Adipose tissue (tissue), 3 donors: ENCODE measurements around the gene RBPJ. TPM values are rescaled to one million over a fixed set of nuclear protein-coding genes. Genes with fewer than 3 reads are reported as not detected.

ENCODE experiments used
- H3K27ac ChIP-seq: one replicate; pipeline ENCODE4 v1.5.1; 2013; ENCODE audit warnings: low read depth, low read length
- WGBS, 3 donors: extraction: QIAGEN DNeasy Blood & Tissue Kit; methylation state at CpG; one replicate each; pipeline ENCODE4 v1.1.7; 2013; 5-methylcytosine and 5-hydroxymethylcytosine counted together
- polyA plus RNA-seq, 3 donors: library from polyadenylated mRNA; stranded (reverse); fragments of 200-250 nt; gene quantifications; one replicate each; pipeline ENCODE4 v1.2.3, GENCODE V29; 2013
- donor health status: healthy with polysubstance abuse.
- donor health status: Bipolar disorder and iron deficiency.
- donor health status: healthy.

RBPJ gene
- 10 to 100 TPM; 12.1 to 72.5 (median 25.9) TPM for polyA plus RNA-seq

DNA sequence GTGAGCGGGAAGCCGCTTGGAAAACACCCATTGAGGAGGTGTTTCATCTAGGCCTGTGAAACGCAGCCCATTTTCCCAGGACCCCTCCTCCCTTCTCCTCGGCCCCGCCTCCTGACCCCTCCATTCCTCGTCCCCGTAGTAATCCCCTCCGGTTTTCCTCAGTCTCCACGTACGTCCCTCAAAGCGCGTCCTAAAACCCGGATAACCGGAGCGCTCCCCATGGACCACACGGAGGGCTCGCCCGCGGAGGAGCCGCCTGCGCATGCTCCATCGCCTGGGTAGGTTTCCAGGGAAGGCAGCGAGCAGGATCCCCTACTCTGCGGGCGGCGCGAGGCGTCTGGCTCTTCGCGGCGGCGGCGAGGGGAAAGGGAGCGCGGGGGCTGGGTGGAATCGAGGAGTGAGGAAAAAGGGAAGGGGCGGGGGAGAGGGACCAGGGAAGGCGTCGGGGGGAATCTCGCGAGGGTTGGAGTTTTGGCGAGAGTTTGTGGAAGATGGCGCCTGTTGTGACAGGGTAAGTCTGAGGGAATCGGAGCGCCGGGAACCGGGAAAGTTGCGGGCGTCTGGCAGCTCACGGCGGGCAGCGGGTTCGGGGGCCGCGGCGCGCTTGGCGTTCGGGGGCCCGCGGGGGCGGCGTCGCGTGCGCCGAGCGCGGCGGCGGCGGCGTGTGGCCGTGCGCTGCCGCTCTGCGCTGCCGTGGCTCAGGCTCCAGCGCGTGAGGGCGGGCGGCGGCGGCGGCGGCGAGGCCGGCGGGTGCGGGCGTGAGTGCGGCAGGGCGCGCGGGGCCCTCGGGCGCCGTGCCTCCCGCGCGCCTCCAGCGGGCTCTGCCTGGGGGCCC, at the start of gene RBPJ:
Gene RBPJ, plus strand, starts transcription at position 477 of the 835 bp plus-strand sequence. Its CDS starts 15 bp downstream, at position 492.
- peak within 1 kb of the TSS; percentile 77 for H3K27ac ChIP-seq
- WGBS, 3 donors = 0 to 1% (median 0%) methylated on average over 55 to 102 of the region's 102 CpGs

DNA sequence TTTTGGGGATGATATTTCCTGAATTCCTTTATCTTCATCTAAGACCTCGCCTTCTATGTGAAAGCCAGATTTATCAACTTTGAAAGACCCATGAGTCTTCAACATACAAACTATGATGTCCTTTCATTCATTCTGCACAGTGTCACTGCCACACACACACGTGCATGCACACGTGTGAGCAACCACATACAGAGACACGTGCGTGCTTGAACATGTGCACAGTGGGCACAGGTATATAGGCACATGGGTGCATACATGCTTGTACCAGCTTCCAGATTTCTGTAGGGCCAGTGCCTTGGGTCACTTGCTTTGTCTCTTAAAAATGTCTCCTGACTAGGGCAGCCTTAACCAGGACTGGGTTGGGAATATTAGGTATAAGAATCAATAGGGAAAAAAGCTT, 49.1 kb upstream of the RBPJ start:
- 93 to 95% (median 93%) methylated on average over 5 of the region's 5 CpGs for WGBS, 3 donors

DNA sequence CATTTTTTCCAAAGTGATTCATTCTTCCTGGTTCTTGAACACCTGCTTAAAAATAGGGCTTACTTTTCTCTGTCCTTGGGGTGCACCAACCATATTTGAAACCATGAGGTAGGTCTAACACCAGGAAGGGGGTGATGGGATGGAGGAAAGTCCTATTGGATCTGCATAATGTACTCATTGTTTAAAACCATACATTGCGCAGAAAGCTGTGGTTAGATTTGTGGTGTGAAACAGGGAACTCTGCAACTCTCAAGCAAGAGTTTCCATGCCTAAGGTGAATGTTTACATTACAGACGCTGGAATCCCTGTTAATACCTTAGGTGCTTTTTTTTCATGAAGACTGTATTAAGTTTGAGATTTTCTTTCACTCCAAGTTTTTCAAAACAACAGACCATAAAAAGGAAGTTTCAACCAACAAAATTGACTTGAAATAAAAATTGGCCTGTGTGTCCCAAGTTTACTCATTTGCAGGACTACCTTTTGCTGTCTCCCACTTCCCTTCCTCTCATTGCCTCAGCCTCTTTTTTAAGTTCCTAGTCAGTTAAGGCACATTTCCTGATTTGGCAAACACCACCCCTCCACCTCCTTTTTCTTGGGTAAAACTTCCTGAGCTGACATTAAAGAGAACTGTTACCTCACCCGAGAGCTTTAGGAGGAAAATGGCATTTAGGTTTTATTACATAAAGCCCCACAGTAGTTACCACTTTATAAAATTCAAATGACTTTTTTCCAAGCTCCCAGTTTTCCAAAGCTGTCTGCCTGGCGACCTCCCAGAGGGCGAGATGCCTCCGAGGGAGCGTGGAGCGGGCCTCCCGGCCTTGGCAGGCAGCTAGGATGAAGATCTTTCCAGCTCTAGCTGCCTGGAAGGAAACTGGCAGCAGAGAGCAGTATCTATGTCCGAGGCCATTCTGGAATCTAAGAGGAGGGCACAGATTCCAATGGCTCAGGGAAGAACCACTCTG, 47.9 kb upstream of the RBPJ start:
- WGBS, 3 donors = 33 to 77% (median 42%) methylated on average over 10 of the region's 10 CpGs
- no peak overlapping the region for H3K27ac ChIP-seq

More for the DNA sequence above, 49.1 kb upstream of the RBPJ start:
- H3K27ac ChIP-seq = no peak overlapping the region

DNA sequence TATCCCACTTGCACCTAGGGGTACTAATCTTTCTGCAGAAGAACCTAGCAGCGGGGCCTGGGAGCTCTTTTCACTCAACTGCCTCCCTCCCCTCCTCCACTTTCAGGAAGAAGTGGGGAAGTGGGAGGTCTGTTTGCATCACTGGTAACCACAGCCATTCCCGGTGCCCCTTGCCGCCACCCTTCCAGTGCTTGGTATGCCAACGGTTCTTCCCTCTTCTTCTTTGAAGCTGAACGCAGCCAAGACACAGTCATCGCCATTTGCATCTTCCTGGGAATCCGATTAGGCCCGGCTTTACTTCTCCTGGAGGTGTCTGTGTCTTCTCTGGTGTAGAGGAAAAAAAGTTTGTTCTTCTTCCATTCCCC, 47.2 kb upstream of the RBPJ start:
- WGBS, 3 donors = 48 to 70% (median 60%) methylated on average over 8 of the region's 8 CpGs
- H3K27ac ChIP-seq = no peak overlapping the region

DNA sequence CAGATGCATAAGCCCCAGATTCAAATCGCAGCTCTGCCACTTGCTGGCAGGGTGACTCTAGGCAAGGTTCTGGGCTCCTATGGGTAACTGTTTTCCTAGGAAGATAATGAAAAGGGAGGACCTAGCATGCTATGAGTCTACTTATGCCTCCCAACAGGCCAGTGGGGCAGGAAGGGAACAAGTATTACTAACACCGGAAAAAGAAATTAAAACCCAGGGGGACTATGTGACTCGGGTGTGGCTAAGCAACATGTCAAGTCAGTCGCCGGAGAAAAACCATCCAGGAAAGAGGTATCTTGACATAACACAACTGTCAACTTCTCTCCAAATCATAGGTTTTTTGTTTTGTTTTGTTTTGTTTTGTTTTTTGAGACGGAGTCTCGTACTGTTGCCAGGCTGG, 45.5 kb upstream of the RBPJ start:
- H3K27ac ChIP-seq = no peak overlapping the region
- 57 to 93% (median 76%) methylated on average over 7 of the region's 7 CpGs for WGBS, 3 donors

DNA sequence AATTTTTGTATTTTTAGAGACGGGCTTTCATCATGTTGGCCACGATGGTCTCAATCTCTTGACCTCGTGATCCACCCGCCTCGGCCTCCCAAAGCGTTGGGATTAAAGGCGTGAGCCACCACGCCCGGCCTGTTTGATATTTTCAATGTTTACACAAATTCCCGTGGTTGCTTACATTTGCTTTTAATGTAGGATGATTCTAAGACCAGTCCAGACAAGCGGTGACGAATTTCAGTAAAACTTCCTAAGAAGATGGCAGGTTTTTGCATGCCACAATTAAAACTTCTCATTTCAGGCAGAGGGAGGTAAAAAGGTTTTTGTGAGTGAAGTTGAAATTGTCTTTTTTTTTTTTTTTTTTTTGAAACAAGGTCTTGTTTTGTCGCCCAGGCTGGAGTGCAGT, 41.4 kb upstream of the RBPJ start:
- H3K27ac ChIP-seq = no peak overlapping the region
- WGBS, 3 donors = 88 to 92% (median 89%) methylated on average over 13 of the region's 13 CpGs

DNA sequence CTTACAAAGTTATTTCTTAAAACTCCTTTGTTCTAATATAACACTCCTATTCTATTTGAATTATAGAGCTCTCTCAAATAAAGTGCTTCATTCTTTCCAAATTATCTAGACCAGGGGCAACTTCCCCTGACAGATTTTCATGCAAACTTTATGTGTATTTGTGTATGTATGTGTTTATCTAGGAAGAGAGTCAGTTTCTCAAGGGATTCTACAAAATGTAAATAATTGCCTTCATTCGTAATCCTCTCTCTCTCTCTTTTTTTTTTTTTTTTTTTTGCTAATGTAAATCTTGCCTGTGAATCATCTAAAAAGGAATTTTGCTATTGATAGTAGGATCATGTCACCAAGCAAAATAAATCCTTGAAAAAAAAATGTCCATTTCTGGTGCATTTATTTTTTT, 38.9 kb upstream of the RBPJ start:
- 78 to 83% (median 82%) methylated on average over 1 of the region's 1 CpG for WGBS, 3 donors
- H3K27ac ChIP-seq = no peak overlapping the region

DNA sequence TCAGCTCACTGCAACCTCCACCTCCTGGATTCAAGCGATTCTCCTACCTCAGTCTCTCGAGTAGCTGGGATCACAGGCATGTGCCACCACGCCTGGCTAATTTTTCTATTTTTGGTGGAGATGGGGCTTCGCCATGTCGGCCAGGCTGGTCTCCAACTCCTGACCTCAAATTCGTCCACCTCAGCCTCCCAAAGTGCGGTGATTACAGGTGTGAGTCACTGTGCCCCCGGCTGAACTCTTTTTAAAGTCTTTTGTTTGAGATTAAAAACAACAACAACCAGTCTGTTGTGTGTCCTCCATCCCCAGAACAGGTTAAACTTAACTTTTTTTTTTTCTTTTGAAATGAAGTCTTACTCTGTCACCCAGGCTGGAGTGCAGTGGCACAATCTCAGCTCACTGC, 36.3 kb upstream of the RBPJ start:
- 84 to 93% (median 89%) methylated on average over 8 of the region's 8 CpGs for WGBS, 3 donors
- no peak overlapping the region for H3K27ac ChIP-seq

DNA sequence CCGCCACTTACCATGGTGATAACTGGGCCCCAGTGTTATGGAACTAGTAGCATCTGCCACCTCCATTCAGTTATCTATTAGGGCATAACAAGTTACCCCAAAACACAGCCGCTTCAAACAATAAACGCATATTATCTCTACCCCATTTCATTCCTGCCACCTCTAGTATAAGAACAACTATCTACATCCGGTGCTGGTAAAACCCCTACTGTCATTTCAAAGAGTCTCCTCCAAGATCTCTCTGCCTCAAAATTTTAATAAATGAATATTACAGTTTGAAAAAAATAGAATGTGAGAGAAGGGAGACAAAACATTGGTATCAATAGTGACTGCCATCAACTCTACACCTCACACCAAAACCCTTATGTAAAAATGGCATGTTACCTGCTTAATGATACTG, 35.5 kb upstream of the RBPJ start:
- H3K27ac ChIP-seq = no peak overlapping the region
- WGBS, 3 donors = 95% methylated on average over 4 of the region's 4 CpGs

DNA sequence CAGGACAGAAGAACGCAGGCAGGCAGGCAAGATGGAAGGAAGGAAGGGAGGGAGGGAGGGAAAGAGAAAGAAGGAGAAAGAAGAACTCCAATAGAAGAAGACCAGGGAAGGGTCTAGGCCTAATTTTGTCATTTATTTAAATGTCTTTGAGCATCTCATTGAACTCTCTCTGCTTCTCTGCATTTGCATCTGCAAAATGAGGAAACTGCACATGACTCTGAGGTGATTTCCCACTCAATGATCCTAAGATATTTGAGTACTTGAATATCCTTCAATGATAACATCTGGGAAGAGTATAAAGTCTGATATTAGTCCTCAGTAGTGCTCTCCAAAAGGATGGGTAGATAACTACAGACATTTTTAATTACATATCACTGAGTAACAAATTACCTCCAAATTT, 33.1 kb upstream of the RBPJ start:
- no peak overlapping the region for H3K27ac ChIP-seq
- 53 to 90% (median 75%) methylated on average over 1 of the region's 1 CpG for WGBS, 3 donors

DNA sequence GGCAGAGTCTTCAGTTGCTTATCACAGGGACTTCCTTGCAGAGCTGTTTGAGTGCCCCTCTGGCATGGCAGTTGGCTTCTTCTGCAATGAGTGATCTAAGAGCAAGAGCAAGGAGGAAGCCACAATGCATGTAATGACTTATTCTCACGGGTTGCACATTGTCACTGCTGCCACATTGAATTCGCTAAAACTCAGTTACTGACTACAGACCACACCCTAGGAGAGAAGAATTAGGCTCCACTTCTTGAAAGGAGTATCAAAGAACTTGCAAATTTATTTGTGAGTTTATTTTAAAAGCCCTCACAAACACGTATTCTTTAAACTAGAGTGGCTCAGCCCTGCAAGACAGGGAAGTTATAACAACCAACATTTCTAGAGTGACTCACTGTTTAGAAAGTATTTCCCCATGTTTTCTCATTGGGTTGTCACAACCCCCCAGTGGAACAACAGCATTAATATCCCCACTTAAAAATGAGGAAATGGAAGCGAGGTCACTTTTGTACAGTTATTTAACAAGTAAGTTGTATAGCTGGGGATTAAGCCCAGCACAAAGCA, 32.4 kb upstream of the RBPJ start:
- WGBS, 3 donors = 50 to 90% (median 64%) methylated on average over 4 of the region's 4 CpGs
- no peak overlapping the region for H3K27ac ChIP-seq

DNA sequence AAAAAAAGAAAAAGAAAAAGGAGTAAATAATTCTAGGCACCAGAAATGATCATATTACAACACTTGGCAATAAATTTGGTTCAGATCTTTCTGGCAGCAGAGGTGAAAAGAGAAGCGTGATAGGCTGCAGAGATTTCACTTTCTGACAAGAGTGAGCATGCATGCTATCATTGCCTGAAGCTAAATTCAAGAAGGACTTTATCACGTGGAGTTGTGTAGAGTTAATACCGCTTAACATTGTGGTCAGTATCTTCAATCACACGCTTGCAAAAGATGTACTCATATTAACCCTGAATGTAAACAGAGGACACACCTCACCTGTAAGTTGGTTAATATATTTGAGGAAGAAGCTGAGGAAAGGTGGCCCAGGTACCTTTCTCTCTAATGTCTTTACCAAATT, 31.4 kb upstream of the RBPJ start:
- WGBS, 3 donors = 49 to 80% (median 74%) methylated on average over 4 of the region's 4 CpGs
- no peak overlapping the region for H3K27ac ChIP-seq

DNA sequence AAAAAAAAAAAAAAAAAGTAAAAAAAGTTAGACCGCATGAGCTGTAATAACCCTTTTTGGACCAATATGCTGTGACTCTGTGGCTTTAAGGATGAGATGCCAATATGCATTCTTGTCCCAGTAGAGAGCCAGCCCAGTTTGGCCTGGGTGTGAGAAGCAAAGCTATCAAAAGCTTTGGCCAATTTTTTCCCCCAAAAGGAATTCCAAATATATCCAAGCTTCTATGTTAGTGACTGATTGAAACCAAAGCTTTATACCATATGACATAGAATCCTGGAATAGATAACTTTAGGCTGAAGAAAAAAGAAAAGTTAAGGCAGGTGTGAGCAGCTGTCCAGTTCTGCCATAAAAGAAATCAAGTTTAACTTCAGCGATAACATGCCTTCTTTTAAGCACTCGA, 30.5 kb upstream of the RBPJ start:
- 70 to 80% (median 77%) methylated on average over 3 of the region's 3 CpGs for WGBS, 3 donors
- H3K27ac ChIP-seq = no peak overlapping the region

DNA sequence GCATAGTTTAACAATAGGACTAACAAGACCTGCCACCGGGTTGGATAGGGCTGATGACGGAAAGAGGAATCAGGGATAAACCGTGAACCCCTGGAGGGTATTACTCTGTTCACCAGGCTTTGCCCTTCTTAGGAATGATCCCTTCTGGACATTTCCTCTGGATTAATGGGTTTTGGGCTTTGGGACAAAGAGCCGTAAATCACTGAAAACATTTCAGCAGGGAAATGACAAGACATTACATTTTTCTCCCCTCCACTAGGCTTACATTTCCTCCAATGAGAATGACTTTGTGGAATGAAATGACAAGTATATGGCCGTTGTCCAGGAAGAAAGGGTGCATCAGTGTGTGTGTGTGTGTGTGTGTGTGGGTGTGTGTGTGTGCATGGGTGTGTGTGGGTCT, 25.9 kb upstream of the RBPJ start:
- WGBS, 3 donors = 69 to 91% (median 81%) methylated on average over 5 of the region's 5 CpGs
- no peak overlapping the region for H3K27ac ChIP-seq

DNA sequence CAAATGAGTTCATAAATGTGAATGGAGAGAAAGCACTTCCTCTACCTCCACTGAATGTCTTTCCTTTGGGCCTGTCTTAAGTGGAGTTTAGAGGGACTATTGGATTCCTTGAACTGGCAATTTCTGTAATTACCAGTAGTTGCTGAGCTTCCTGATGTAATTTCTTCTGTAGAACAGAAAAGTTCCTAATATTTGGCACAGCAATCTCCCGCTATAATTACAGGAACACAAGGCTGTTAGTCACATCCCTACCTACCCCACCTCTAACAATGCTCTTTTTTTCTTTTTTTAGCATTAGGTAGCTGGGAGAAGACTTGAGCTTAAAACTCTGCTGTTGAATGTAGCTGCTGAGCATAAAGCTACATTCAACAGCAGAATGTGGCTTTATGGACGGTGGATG, 24.8 kb upstream of the RBPJ start:
- WGBS, 3 donors = 75 to 81% (median 78%) methylated on average over 2 of the region's 2 CpGs
- H3K27ac ChIP-seq = no peak overlapping the region

DNA sequence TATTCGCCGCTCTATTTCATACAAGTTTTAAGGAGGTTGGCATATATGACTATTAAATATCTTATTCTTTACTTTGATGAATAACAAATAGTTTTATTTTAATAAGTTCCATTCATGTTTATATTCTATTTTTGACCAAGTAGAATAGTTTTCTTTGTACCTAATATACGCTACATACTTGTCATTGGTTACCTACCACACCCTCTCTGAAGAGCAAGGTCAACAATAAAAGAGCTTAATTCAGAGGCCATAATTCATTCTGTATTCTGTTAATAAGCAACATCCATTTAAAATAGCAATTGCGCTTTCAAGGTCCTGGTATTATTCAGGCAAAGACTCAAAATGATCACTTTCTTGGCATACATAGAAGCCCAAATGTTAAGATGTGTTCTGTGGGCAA, 24.3 kb upstream of the RBPJ start:
- no peak overlapping the region for H3K27ac ChIP-seq
- 92 to 97% (median 94%) methylated on average over 4 of the region's 4 CpGs for WGBS, 3 donors

DNA sequence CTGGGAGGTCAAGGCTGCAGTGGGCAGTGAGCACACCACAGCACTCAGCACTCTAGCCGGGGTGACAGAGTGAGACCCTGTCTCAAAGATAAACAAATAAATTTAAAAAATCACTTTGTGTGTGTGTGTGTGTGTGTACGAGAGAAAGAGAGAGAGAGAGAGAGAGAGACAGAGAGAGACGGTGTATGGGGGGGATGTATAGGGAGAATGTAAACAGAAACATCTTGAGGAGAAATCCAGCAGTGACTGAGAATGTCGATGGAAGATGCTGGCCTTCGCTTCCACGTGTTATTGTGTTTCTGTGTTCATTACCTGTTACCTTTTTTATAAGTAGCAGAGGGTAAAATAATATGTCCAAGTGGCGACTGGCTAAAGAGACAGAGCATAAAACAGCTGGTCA, 23.6 kb upstream of the RBPJ start:
- WGBS, 3 donors = 91 to 96% (median 94%) methylated on average over 7 of the region's 7 CpGs
- no peak overlapping the region for H3K27ac ChIP-seq

DNA sequence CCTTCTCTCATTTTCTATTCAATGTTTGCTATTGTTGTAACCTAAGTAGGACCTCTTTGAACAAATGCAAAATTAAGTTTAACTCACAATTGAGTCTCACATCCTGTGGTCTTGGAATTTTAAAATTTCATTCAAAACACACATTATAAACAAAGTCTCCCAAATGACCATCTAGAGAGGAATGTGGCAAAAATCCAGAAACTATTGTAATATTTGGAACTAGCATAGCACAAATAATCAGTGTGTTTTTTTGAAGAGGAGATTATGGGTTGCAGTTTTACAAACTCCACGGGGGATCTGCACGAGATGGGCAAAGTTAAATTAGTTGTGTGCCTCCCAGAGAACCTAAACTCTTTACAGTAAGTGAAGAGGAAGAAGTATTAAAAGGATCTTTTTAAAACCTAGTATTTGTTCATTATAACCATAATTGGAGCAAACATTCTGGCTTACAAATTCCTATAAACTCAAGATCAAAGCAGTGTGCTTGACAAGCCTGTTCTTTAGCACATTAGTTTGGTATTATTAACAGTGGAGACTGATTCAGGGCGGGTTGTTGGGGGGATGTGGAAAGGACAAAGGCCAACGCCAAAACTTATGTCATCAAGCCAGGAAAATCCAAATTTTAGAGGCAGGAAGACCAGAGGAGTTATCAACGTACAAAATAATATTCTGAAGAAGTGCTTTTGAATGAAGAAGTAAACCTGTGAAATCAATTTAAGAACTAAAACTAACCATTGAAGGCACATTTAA, 22.4 kb upstream of the RBPJ start:
- no peak overlapping the region for H3K27ac ChIP-seq
- WGBS, 3 donors = 38 to 62% (median 52%) methylated on average over 5 of the region's 5 CpGs
